ENCODE measurements around the gene OR10A4.

OR10A4 gene

GRCh38 chr11:6876325-6876724, at the start of gene OR10A4:
Gene OR10A4 (plus strand): TSS chr11:6876625. CDS start chr11:6876648, 23 bp downstream.
- H3K4me3 ChIP-seq (ENCODE audit: low read depth, low read length), result no peak within 1 kb of the TSS
- DNase-seq (ENCODE audit: low read depth), result no peak
- TF ChIP-seq CTCF (IDR thresholded peaks at IDR 0.05; ENCODE audit: low read depth, low read length, missing control alignments), result no peak

GRCh38 chr11:6828103-6828502, 48.3 kb upstream of the OR10A4 start:
- TF ChIP-seq CTCF (IDR thresholded peaks at IDR 0.05; ENCODE audit: low read depth, low read length, missing control alignments), result no peak
- H3K4me3 ChIP-seq (ENCODE audit: low read depth, low read length), result no peak overlapping the region
- no peak for DNase-seq (ENCODE audit: low read depth)

GRCh38 chr11:6833356-6833755, 43.1 kb upstream of the OR10A4 start:
- no peak for TF ChIP-seq CTCF (IDR thresholded peaks at IDR 0.05; ENCODE audit: low read depth, low read length, missing control alignments)
- DNase-seq (ENCODE audit: low read depth), result no peak
- no peak overlapping the region for H3K4me3 ChIP-seq (ENCODE audit: low read depth, low read length)

- no peak for TF ChIP-seq CTCF (IDR thresholded peaks at IDR 0.05; ENCODE audit: low read depth, low read length, missing control alignments)
Measured at GRCh38 chr11:6834021-6834420, 42.4 kb upstream of the OR10A4 start.

GRCh38 chr11:6841694-6842093, 34.7 kb upstream of the OR10A4 start:
- no peak overlapping the region for H3K4me3 ChIP-seq (ENCODE audit: low read depth, low read length)
- no peak for TF ChIP-seq CTCF (IDR thresholded peaks at IDR 0.05; ENCODE audit: low read depth, low read length, missing control alignments)
- DNase-seq (ENCODE audit: low read depth), result no peak

More at GRCh38 chr11:6834021-6834420, 42.4 kb upstream of the OR10A4 start:
- no peak overlapping the region for H3K4me3 ChIP-seq (ENCODE audit: low read depth, low read length)
- no peak for DNase-seq (ENCODE audit: low read depth)

GRCh38 chr11:6843670-6844069, 32.8 kb upstream of the OR10A4 start:
- TF ChIP-seq CTCF (IDR thresholded peaks at IDR 0.05; ENCODE audit: low read depth, low read length, missing control alignments), result no peak
- no peak for DNase-seq (ENCODE audit: low read depth)
- H3K4me3 ChIP-seq (ENCODE audit: low read depth, low read length), result no peak overlapping the region

GRCh38 chr11:6844356-6844755, 32.1 kb upstream of the OR10A4 start:
- DNase-seq (ENCODE audit: low read depth), result no peak
- no peak overlapping the region for H3K4me3 ChIP-seq (ENCODE audit: low read depth, low read length)
- TF ChIP-seq CTCF (IDR thresholded peaks at IDR 0.05; ENCODE audit: low read depth, low read length, missing control alignments), result no peak

Data from GM12864 (cell line).